ENCODE measurements around the gene AXIN2. TPM values are rescaled to one million over a fixed set of nuclear protein-coding genes. Genes with fewer than 3 reads are reported as not detected.

Gene AXIN2
- total RNA-seq, 1 donor from 2014 or later: 53.4 TPM

- DNase-seq (no peak), ATAC-seq (no peak)
- TF ChIP-seq, protein P1, sequence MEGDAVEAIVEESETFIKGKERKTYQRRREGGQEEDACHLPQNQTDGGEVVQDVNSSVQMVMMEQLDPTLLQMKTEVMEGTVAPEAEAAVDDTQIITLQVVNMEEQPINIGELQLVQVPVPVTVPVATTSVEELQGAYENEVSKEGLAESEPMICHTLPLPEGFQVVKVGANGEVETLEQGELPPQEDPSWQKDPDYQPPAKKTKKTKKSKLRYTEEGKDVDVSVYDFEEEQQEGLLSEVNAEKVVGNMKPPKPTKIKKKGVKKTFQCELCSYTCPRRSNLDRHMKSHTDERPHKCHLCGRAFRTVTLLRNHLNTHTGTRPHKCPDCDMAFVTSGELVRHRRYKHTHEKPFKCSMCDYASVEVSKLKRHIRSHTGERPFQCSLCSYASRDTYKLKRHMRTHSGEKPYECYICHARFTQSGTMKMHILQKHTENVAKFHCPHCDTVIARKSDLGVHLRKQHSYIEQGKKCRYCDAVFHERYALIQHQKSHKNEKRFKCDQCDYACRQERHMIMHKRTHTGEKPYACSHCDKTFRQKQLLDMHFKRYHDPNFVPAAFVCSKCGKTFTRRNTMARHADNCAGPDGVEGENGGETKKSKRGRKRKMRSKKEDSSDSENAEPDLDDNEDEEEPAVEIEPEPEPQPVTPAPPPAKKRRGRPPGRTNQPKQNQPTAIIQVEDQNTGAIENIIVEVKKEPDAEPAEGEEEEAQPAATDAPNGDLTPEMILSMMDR (IDR thresholded peaks at IDR 0.05): no peak
- H3K27ac ChIP-seq: no peak overlapping the region
- no peak overlapping the region for H3K4me3 ChIP-seq
- H3K9me3 ChIP-seq: no peaks in the 10 kb centered on the region
- H3K4me1 ChIP-seq: peaks cover 51% of the 10 kb centered on the region
- H3K36me3 ChIP-seq: peaks cover 62% of the 10 kb centered on the region
- no peaks in the 10 kb centered on the region for H3K27me3 ChIP-seq (ENCODE audit: low read depth)
- intact Hi-C loops (cut with DNase I): no loop called here
These were observed 18.8 kb downstream of the AXIN2 start for GRCh38 chr17:65542610-65543009.

DNA sequence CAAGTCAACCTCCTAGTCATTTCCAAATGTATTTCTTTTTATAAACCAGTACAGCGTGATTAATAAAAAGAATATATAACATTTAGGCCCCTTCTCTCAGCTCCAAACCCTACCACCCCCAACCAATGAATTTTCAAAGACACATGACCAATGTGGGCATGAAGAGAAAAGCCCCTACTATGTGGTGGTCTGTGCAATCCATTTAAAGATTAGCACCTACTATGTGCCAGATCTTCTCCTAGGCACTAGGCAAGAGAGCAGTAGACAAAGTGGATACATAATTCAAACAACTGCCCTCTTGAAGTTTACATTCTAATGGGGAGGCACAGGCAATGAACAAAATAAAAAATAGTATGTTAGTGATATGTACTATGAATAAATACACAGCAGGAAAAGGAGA is 19.4 kb downstream of the AXIN2 start:
- Histone ChIP-seq H3K27ac (no peak overlapping the region), H3K4me1 (peaks cover 45% of the 10 kb centered on the region), H3K4me3 (no peak overlapping the region), H3K36me3 (peaks cover 67% of the 10 kb centered on the region), H3K9me3 (no peaks in the 10 kb centered on the region), H3K27me3 (ENCODE audit: low read depth) (no peaks in the 10 kb centered on the region)
- DNase-seq (no peak), ATAC-seq (no peak)
- intact Hi-C loops (cut with DNase I): no loop called here
- TF ChIP-seq, protein P1 (IDR thresholded peaks at IDR 0.05): no peak

GRCh38 chr17:65541453-65541852 is 20.0 kb downstream of the AXIN2 start:
- intact Hi-C loops (cut with DNase I): no loop called here
- no peaks in the 10 kb centered on the region for H3K27me3 ChIP-seq (ENCODE audit: low read depth)
- ATAC-seq (no peak), DNase-seq (no peak)
- H3K27ac ChIP-seq: no peak overlapping the region
- H3K36me3 ChIP-seq: peaks cover 72% of the 10 kb centered on the region
- H3K9me3 ChIP-seq: no peaks in the 10 kb centered on the region
- H3K4me3 ChIP-seq: no peak overlapping the region
- H3K4me1 ChIP-seq: peaks cover 39% of the 10 kb centered on the region
- TF ChIP-seq, protein P1 (IDR thresholded peaks at IDR 0.05): no peak

DNA sequence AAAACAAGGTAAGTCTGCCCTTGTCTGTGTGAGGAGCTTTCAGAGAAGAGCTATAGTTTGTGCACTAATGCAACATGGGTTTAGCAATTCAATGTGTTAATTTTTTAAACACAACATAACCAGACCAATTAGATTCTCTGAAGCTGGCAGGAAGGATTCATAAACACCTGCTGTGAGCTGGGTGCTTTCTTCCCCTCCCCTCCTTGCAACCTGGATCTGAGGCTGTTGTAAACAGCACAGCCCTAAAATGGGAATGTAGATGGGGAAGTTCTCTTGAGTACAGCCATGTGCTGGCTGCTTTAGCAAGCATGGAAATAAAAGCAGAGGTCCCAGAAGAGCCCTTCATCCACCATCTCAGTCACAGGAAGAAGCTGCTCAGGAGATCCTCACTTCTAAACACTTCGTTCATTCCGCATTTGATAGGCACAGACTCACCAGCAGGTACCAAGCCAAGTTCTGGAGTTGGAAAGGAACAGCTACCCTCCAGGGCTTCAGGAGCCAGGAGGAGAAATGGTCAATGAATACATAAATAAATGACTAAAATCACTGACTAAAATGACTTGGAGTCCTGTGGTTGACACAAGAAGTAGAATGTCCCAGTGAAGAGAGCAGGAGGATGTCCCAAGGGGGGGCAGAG is 21.7 kb downstream of the AXIN2 start:
- Histone ChIP-seq H3K36me3 (peaks cover 84% of the 10 kb centered on the region), H3K4me3 (no peak overlapping the region), H3K9me3 (no peaks in the 10 kb centered on the region), H3K4me1 (peaks cover 29% of the 10 kb centered on the region), H3K27ac (no peak overlapping the region), H3K27me3 (ENCODE audit: low read depth) (no peaks in the 10 kb centered on the region)
- no peak for ATAC-seq
- DNase-seq: no peak
- TF ChIP-seq, protein P1 (IDR thresholded peaks at IDR 0.05): no peak
- intact Hi-C loops (cut with DNase I): no loop called here

- Histone ChIP-seq H3K27ac (no peak overlapping the region), H3K4me1 (peaks cover 32% of the 10 kb centered on the region), H3K4me3 (no peak overlapping the region), H3K36me3 (peaks cover 93% of the 10 kb centered on the region), H3K27me3 (ENCODE audit: low read depth) (no peaks in the 10 kb centered on the region), H3K9me3 (no peaks in the 10 kb centered on the region)
- no peak for DNase-seq
- TF ChIP-seq, protein P1 (IDR thresholded peaks at IDR 0.05): no peak
- intact Hi-C loops (cut with DNase I): no loop called here
- no peak for ATAC-seq
These were observed 22.5 kb downstream of the AXIN2 start for GRCh38 chr17:65538675-65539529.

Data from lower lobe of right lung (tissue), 2 donors.